IMR-90 (cell line): ENCODE data around the gene FBXL19. TPM values are rescaled to one million over a fixed set of nuclear protein-coding genes. Genes with fewer than 3 reads are reported as not detected.
A peak's percentile ranks its signal among the peaks of the same experiment; 100 is the strongest.

ENCODE experiments used
- ATAC-seq: fragments of 200-7000 bp; cut with Tn5 transposase; 2 replicates; pipeline ENCODE4 v1.9.1; 2020; ENCODE audit warnings: low read depth, mild to moderate bottlenecking, moderate library complexity
- BruUV-seq: library from RNA; stranded (reverse); fragments of 400-500 nt; replicated peaks from 2 replicates; lab custom pipeline; 2021; lab: Mats Ljungman, UMichigan
- CTCF ChIA-PET: fragments of 300-600 bp; formaldehyde crosslinking; extraction: SDS; loops from one replicate; lab custom pipeline; 2021; ENCODE audit warnings: antibody characterized with exemption; lab: Yijun Ruan, JAX
- POLR2A ChIA-PET: fragments of 300-600 bp; sonication (Branson Sonifier 250); formaldehyde crosslinking; loops from one replicate; lab custom pipeline; 2022; ENCODE audit warnings: antibody characterized with exemption; ENCODE audit not compliant: unreplicated experiment; lab: Charles Lee
- DNase-seq: peaks from one replicate; pipeline ENCODE4 v3.0.0; 2013
- H2AFZ ChIP-seq: replicated peaks from 2 replicates; pipeline ENCODE3; 2013; ENCODE audit warnings: low read length, mild to moderate bottlenecking; ENCODE audit not compliant: poor library complexity
- H2AK5ac ChIP-seq: 2 replicates; pipeline ENCODE4 v1.6.1; 2013; ENCODE audit warnings: low read depth, low read length, inconsistent platforms
- H2AK9ac ChIP-seq: replicated peaks from 2 replicates; pipeline ENCODE3; 2013; ENCODE audit warnings: mild to moderate bottlenecking, low read depth, low read length, moderate library complexity; ENCODE audit not compliant: poor library complexity
- H2BK120ac ChIP-seq: 2 replicates; pipeline ENCODE4 v1.6.1; 2013; ENCODE audit warnings: low read depth, low read length, inconsistent platforms
- H2BK15ac ChIP-seq: 3 replicates; pipeline ENCODE4 v1.6.1; 2013; ENCODE audit warnings: low read depth, low read length, inconsistent platforms
- H2BK20ac ChIP-seq: 2 replicates; pipeline ENCODE4 v1.6.1; 2013; ENCODE audit warnings: low read depth, mild to moderate bottlenecking, inconsistent platforms, low read length, moderate library complexity
- H2BK5ac ChIP-seq: 2 replicates; pipeline ENCODE4 v1.6.1; 2013; ENCODE audit warnings: mild to moderate bottlenecking, low read depth, low read length, inconsistent platforms; ENCODE audit not compliant: poor library complexity, severe bottlenecking
- H3K14ac ChIP-seq: replicated peaks from 2 replicates; pipeline ENCODE4 v1.6.1; 2013; ENCODE audit warnings: low read depth, low read length, inconsistent platforms
- H3K18ac ChIP-seq: 2 replicates; pipeline ENCODE4 v1.6.1; 2013; ENCODE audit warnings: low read depth, low read length, control low read depth
- H3K23ac ChIP-seq: 2 replicates; pipeline ENCODE4 v1.6.1; 2013; ENCODE audit warnings: low read depth, low read length, inconsistent platforms
- H3K27ac ChIP-seq: 2 replicates; pipeline ENCODE4 v1.5.1; 2013; ENCODE audit warnings: mild to moderate bottlenecking, control low read depth, low read length; ENCODE audit not compliant: insufficient read depth
- H3K27me3 ChIP-seq: 2 replicates; pipeline ENCODE4 v1.6.1; 2013; ENCODE audit warnings: low read length; ENCODE audit not compliant: control insufficient read depth, insufficient read depth
- H3K36me3 ChIP-seq: 2 replicates; pipeline ENCODE4 v1.6.1; 2013; ENCODE audit warnings: low read length, mixed read lengths; ENCODE audit not compliant: control insufficient read depth, insufficient read depth
- H3K4ac ChIP-seq: 2 replicates; pipeline ENCODE4 v1.6.1; 2013; ENCODE audit warnings: low read depth, low read length, inconsistent platforms
- H3K4me1 ChIP-seq: 2 replicates; pipeline ENCODE4 v1.6.1; 2013; ENCODE audit warnings: low read length, mixed read lengths; ENCODE audit not compliant: control insufficient read depth, insufficient read depth
- H3K4me2 ChIP-seq: 2 replicates; pipeline ENCODE4 v1.6.1; 2013; ENCODE audit warnings: low read depth, mild to moderate bottlenecking, control low read depth, low read length, moderate library complexity
- H3K4me3 ChIP-seq: 2 replicates; pipeline ENCODE4 v1.5.1; 2013; ENCODE audit warnings: low read depth, mild to moderate bottlenecking, control low read depth, low read length, moderate library complexity; ENCODE audit not compliant: insufficient read depth
- H3K56ac ChIP-seq: 2 replicates; pipeline ENCODE4 v1.6.1; 2013; ENCODE audit warnings: low read length, inconsistent platforms; ENCODE audit not compliant: insufficient read depth; ENCODE audit errors: extremely low read depth
- H3K79me1 ChIP-seq, 2 experiments: 2 replicates each; pipeline ENCODE4 v1.6.1; 2013; ENCODE audit warnings: low read length in 2 of 2, inconsistent platforms in 1 of 2, low read depth in 1 of 2
- H3K9ac ChIP-seq: 2 replicates; pipeline ENCODE4 v1.6.1; 2013; ENCODE audit warnings: low read depth, low read length, control low read depth
- H3K9me1 ChIP-seq: 2 replicates; pipeline ENCODE4 v1.6.1; 2013; ENCODE audit warnings: low read length, inconsistent platforms; ENCODE audit not compliant: insufficient read depth
- H3K9me3 ChIP-seq: 2 replicates; pipeline ENCODE4 v1.6.1; 2013; ENCODE audit warnings: low read length; ENCODE audit not compliant: control insufficient read depth, insufficient read depth
- H4K20me1 ChIP-seq: 2 replicates; pipeline ENCODE4 v1.6.1; 2013; ENCODE audit warnings: low read length, inconsistent platforms; ENCODE audit not compliant: insufficient read depth
- H4K5ac ChIP-seq: 2 replicates; pipeline ENCODE4 v1.6.1; 2013; ENCODE audit warnings: mild to moderate bottlenecking, low read depth, low read length, control low read depth
- H4K8ac ChIP-seq, 2 experiments: 2 replicates each; pipeline ENCODE4 v1.6.1; 2013; ENCODE audit warnings: low read depth in 2 of 2, low read length in 2 of 2, control low read depth in 1 of 2, inconsistent platforms in 1 of 2
- H4K91ac ChIP-seq: 2 replicates; pipeline ENCODE4 v1.6.1; 2013; ENCODE audit warnings: low read depth, low read length, inconsistent platforms; ENCODE audit not compliant: insufficient read depth
- CHD1 ChIP-seq: IDR thresholded peaks from 2 replicates; pipeline ENCODE4 v1.6.1; 2012; ENCODE audit warnings: low read depth, low read length, improper control_type of control experiment
- FOS ChIP-seq: fragments of 150-350 bp; IDR thresholded peaks from 2 replicates; pipeline ENCODE4 v1.6.1; 2016; ENCODE audit warnings: low read depth, low read length
- MAZ ChIP-seq: IDR thresholded peaks from 2 replicates; pipeline ENCODE4 v1.6.1; 2012; ENCODE audit warnings: low read depth, mild to moderate bottlenecking, low read length, improper control_type of control experiment, moderate library complexity, borderline replicate concordance
- MXI1 ChIP-seq: IDR thresholded peaks from 2 replicates; pipeline ENCODE4 v1.6.1; 2012; ENCODE audit warnings: low read depth, mild to moderate bottlenecking, low read length, moderate library complexity, borderline replicate concordance
- POLR2A ChIP-seq: IDR thresholded peaks from 2 replicates; pipeline ENCODE4 v1.6.1; 2012; ENCODE audit warnings: mild to moderate bottlenecking, low read depth, low read length
- SMC3 ChIP-seq: fragments of 150-350 bp; IDR thresholded peaks from 2 replicates; pipeline ENCODE4 v1.6.1; 2016; ENCODE audit warnings: low read depth, mild to moderate bottlenecking, antibody characterized with exemption, low read length, moderate library complexity
- USF2 ChIP-seq: fragments of 150-350 bp; IDR thresholded peaks from 2 replicates; pipeline ENCODE4 v1.6.1; 2017; ENCODE audit warnings: mild to moderate bottlenecking, antibody characterized with exemption, low read length, low read depth
- WGBS, 2 experiments: methylation state at CpG; one replicate each; pipeline versions ENCODE4 v1.1.5 to v1.1.7; 2013; ENCODE audit warnings: missing lambda C conversion rate in 2 of 2; ENCODE audit not compliant: insufficient read length in 1 of 2; ENCODE audit errors: extremely low coverage in 2 of 2; 5-methylcytosine and 5-hydroxymethylcytosine counted together
- dilution Hi-C: fragments of 300-500 bp; cut with HindIII; formaldehyde crosslinking; loops from one replicate; pipeline ENCODE4 v1.14.3; 2018; ENCODE audit warnings: low sequenced_read_pairs; ENCODE audit not compliant: unreplicated experiment
- in situ Hi-C: fragments of 300-500 bp; cut with MboI; formaldehyde crosslinking; loops from 3 replicates; pipeline ENCODE4 v1.14.3; 2019; ENCODE audit warnings: low sequenced_read_pairs, inconsistent platforms, mixed read lengths
- intact Hi-C: fragments of 100-400 bp; cut with micrococcal nuclease; formaldehyde crosslinking; loops from 2 replicates; pipeline ENCODE4 v1.10.0; 2022
- polyA plus RNA-seq, 3 experiments: library from polyadenylated mRNA; depleted of rRNA; stranded (reverse); fragments of >200 nt; gene quantifications; 2 replicates each; pipeline ENCODE4 v1.2.3, GENCODE V29; 2012; ENCODE audit warnings: low replicate concordance in 1 of 3
- total RNA-seq: library from RNA; depleted of rRNA; stranded (reverse); fragments of >200 nt; gene quantifications from 2 replicates; pipeline ENCODE4 v1.2.3, GENCODE V29; 2012

The FBXL19 gene
- total and polyA plus RNA-seq, 2 of the 4 experiments (the other 2 are of a cell fraction) = 5.0 to 13.8 TPM

GRCh38 chr16:30948667-30949649 lies 25.6 kb downstream of the FBXL19 start, which contains the start of gene ORAI3:
ORAI3 (plus strand) TSS chr16:30949068; CDS start chr16:30949290, 222 bp downstream.
- TF ChIP-seq USF2 = peak; percentile 22; the same call in 1 of the 2 replicates
- TF ChIP-seq CHD1 = no peak
- TF ChIP-seq FOS = no peak
- TF ChIP-seq SMC3 = no peak
- TF ChIP-seq MAZ = peak; percentile 10; the same call in 1 of the 2 replicates
- peak; percentile 38; the same call in 1 of the 2 replicates for TF ChIP-seq POLR2A
- no peak; the same call in 1 of the 2 replicates for TF ChIP-seq MXI1
- peak within 1 kb of the TSS; percentile 40 for H3K18ac ChIP-seq
- peak within 1 kb of the TSS; percentile 58 for H4K5ac ChIP-seq
- peak within 1 kb of the TSS; percentile 96 for H2AFZ ChIP-seq
- peak within 1 kb of the TSS; percentile 74 for H3K9ac ChIP-seq
- no peaks in the 10 kb centered on the region for H3K9me3 ChIP-seq
- in situ Hi-C loops = no loop called here
- intact Hi-C loops = no loop called here
- peaks cover 10% of the 10 kb centered on the region for H4K20me1 ChIP-seq
- H3K36me3 ChIP-seq = peaks cover 16% of the 10 kb centered on the region
- H2BK120ac ChIP-seq = peak within 1 kb of the TSS; percentile 79
- H2BK20ac ChIP-seq = peak within 1 kb of the TSS; percentile 64
- DNase-seq (peak; percentile 44), ATAC-seq (peak; percentile 68)
- WGBS, 2 experiments = 0% methylated on average over 32 of the region's 70 CpGs; no CpG with 5 or more reads in 1 of the 2 experiments
- peak within 1 kb of the TSS; percentile 15; the same call in 1 of the 3 replicates for H2BK15ac ChIP-seq
- peaks cover 15 to 47% of the 10 kb centered on the region in 2 experiments; a peak in 3 of 4 replicates for H3K79me1 ChIP-seq
- peak within 1 kb of the TSS; percentile 63 to 90 for H4K8ac ChIP-seq
- peak within 1 kb of the TSS; percentile 93 for H2AK5ac ChIP-seq
- H3K14ac ChIP-seq = peak within 1 kb of the TSS; percentile 94
- H2BK5ac ChIP-seq = peak within 1 kb of the TSS; percentile 47
- H3K4me1 ChIP-seq = peaks cover 7% of the 10 kb centered on the region
- dilution Hi-C loops = no loop called here
- peak within 1 kb of the TSS; percentile 84 for H4K91ac ChIP-seq
- H3K27me3 ChIP-seq = no peaks in the 10 kb centered on the region
- H3K4me3 ChIP-seq = peak within 1 kb of the TSS; percentile 79
- ChIA-PET POLR2A (no interaction called here), CTCF (interaction anchor here (0.6 kb wide), 1 partner anchor 254 kb away, joined by 3 read pairs; no protein-coding TSS in a partner anchor)
- BruUV-seq = no TSS peak
- peak within 1 kb of the TSS; percentile 97 for H3K4ac ChIP-seq
- peak within 1 kb of the TSS; percentile 65 for H3K56ac ChIP-seq
- peak within 1 kb of the TSS; percentile 94 for H3K4me2 ChIP-seq
- peak within 1 kb of the TSS; percentile 68 for H3K27ac ChIP-seq
- peaks cover 11% of the 10 kb centered on the region; the same call in 1 of the 2 replicates for H3K9me1 ChIP-seq
- H2AK9ac ChIP-seq = peak within 1 kb of the TSS; percentile 100
- H3K23ac ChIP-seq = peak within 1 kb of the TSS; percentile 97
